ENCODE results near the gene S100G.

The S100G gene

DNA sequence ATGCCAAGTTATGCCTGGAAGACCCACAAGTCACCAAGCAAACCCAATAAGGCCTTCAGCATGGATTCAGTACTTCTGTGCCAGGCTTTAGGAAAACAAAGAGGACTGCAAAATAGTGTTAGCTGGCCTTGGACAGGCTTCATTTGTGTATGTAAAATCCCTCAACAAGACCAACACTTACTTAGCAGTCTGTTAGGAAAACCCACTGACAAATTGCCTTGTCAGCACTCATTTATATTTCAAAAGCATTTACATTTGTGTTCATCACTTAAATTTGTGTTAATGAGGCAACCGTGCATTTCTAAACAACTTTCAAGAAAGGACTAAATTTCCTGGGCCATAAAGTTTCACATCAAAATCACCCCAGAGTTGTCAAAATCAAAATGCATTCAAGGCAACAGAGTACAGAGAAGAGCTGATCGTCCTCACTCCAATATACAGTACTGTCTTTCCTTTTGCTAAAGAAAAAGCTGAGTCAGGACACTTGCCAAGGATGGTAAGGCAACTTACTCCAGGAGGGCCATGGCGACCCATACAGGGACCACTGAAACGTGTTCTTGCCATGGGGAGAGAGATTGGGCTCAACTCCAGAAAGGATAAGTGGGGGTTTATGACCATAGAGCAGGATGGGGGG, 1.6 kb downstream of the S100G start:
- no peak for DNase-seq (ENCODE audit: low spot score)

DNA sequence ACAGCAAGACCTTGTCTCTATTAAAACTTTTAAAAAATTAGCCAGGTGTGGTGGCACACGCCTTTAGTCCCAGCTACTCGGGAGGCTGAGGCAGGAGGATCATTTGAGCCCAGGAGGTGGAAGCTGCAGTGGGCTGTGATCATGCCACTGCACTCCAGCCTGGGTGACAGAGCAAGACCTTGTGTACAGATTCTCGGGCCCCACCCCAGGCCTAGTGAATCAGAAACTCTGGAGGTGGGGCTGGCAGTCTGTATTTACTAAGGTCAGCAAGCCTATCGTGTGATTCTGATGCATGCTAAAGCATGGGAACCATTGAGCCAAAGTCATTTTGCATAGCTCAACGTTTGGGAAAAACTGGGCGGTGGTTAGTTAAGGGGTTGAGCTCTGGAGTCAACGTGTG, 3.5 kb downstream of the S100G start:
- no peak for DNase-seq (ENCODE audit: low spot score)

- no peak for DNase-seq (ENCODE audit: low spot score)
Observed at GRCh38 chrX:16654093-16654492, 4.1 kb downstream of the S100G start.

DNA sequence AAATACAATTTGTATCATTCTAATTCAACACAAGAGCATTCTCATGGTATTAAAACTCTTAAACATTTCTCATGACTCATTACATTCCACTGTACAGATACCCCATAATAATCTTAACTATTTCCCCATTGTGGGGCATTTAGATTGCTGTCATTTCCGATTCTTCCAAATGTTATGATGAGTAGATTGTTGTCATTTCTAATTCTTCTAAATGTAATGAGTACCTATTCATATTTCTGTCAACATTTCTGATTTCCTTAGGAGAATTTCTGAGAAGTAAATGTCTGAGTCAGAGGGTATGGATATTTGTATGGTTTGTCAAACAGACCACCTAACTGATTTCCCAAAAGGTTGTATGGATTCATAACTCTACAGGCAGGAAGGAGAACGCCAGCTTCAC, 8.3 kb downstream of the S100G start:
- DNase-seq (ENCODE audit: low spot score): no peak

DNA sequence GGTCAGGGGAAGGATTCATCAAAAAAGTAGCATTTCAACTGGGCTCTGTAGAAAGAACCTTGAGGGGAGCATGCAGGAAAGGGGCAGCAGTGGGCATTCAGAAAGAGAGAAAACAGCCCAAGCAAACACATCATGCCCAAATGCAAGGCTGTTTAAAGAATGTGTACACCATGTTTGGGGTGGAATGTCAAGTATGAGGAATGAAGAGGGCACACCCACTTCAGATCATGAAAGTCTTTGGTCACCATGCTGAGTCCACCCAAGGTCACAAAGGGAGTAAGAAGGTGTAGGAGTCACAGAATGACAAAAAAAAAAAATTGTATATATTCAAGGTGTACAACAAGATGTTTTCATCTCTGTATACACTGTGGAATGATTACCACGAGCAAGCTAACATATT, 9.4 kb downstream of the S100G start:
- DNase-seq (ENCODE audit: low spot score): no peak

- no peak for DNase-seq (ENCODE audit: low spot score)
Observed at GRCh38 chrX:16661495-16661894, 11.5 kb downstream of the S100G start.

DNA sequence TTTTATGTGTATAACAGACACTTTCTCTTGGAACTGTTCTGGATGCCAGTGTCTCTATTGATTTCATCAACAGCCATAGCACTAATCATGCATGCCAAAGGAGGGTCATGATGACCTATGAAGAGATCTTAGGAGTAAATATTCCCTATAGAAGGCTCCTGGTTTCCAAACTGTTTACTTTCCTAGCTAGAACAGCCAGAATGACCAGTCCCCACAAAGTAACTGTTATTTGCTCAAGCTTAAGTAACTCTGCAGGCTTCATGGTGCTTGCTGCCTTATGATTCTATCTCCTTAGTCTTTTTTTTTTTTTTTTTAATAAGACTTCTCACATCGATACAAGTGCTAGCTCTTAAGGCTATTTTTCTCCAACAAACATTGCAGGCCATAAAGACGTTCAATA, 12.4 kb downstream of the S100G start:
- no peak for DNase-seq (ENCODE audit: low spot score)

DNA sequence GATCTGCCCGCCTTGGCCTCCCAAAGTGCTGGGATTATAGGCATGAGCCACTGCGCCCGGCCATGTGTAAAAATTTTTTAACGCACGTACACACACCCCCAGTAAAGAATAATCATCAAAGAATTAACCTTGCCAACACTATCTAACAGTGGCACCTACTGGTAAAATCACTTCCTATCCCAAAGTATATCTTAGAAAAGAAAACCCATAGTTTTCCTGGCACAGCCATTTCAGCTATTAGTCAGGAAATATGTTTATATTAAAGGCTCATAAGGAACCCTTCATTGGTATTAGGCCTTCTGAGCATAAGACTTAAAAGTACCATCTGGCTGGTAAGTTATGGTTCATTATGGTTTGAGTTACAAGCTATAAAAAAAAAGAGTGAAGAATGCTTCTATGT, 14.1 kb downstream of the S100G start:
- DNase-seq (ENCODE audit: low spot score): no peak

DNA sequence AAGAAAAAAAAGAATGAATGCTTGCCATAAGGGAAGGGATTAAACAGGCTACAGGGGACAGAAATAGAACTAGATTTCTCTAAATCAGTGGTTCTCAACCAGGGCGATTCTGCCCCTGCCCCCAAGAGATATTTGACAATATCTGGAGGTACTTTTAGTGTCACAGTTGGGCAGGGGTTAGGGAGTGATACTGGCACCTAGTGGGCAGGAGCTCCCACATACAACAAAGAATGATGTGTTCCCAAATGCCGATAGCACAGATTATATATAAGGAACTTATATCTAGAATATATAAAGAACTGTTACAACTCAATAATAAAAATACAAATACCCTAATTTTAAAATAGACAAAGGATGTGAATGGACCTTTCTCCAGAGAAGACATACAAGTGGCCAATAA, 14.7 kb downstream of the S100G start:
- no peak for DNase-seq (ENCODE audit: low spot score)

DNA sequence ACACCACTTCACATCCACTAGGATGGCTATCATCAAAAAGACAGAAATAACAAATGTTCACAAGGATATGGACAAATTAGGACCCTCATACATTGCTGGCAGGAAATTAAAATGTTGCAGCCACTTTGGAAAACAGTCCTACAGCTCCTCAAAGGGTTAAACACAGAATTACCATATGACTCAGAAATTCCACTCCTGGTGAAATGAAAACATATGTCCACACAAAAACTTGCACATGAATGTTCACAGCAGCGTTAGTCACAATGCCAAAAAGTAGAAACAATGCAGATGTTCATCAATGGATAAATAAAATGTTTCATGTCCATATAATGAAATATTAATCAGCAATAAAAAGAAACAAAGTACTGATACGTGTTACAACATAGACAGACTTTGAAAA, 15.1 kb downstream of the S100G start:
- no peak for DNase-seq (ENCODE audit: low spot score)

GRCh38 chrX:16666541-16666940, 16.6 kb downstream of the S100G start:
- DNase-seq (ENCODE audit: low spot score): no peak

GRCh38 chrX:16671005-16671404, 21.0 kb downstream of the S100G start:
- DNase-seq (ENCODE audit: low spot score): peak; percentile 26

GRCh38 chrX:16678689-16679088, 28.7 kb downstream of the S100G start:
- no peak for DNase-seq (ENCODE audit: low spot score)

- no peak for DNase-seq (ENCODE audit: low spot score)
Observed at GRCh38 chrX:16683007-16683664, 33.2 kb downstream of the S100G start.

DNA sequence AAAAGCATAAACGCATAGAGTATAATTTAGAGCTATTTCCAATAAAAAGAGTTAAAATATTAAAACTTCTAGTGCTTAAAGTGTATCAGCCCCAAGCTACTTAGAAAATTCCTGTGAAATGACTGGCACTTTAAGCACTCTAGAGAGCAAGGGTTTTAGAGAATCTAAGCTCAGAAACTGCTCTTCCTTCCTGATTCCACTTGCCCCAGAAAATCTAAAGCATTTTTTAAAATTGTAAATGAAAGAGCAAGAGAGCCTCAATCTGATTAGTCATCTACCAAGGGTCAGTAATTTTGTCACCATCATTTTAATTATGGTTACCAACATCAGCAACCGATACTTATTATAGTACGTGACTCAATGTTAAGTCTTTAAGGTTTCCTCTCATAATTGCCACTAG, 37.6 kb downstream of the S100G start:
- no peak for DNase-seq (ENCODE audit: low spot score)

DNA sequence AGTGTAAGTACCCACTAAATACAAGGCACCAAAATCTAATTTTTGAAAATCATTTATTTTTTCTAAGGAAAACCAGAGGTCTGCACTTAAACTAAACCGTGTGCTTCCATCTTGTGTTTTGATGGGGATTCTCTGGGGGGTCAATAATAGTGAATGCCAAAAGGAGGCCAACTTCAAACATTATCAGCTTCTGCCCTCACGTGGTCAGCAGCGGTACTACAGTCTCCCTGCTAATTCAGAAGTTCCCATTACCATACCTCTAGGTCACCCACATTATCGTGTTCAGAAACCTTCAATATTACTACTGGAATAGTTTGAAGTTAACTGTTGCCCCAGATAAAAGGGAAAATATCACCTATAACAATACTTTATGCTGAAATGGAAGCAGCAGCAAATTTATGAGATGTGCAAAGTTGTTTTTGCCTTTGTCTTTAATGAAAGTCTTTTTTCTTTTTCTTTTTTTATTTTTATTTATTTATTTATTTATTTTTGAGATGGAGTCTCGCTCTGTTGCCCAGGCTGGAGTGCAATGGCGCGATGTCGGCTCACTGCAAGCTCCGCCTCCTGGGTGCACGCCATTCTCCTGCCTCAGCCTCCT, 45.2 kb downstream of the S100G start:
- DNase-seq (ENCODE audit: low spot score): peak; percentile 59

DNA sequence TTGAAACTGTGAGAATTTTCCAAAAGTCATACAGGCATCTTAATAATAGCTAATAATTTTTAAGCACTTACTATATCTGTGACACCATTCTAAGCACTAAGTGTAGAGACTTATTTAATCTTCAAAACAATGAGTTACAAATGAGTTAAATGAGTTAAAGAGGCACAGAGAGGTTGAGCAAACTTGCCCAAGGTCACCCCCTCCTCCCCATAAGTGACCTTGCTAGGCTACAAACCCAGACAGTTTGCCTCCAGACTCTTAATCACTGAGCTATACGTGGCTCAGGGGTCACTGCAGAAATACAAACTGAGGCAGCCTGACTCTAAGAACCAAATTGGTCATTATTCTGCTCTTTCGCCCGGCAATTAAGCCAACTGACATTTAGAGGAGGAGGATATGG, 47.0 kb downstream of the S100G start:
- no peak for DNase-seq (ENCODE audit: low spot score)

GRCh38 chrX:16699389-16699788, 49.4 kb downstream of the S100G start:
- DNase-seq (ENCODE audit: low spot score): no peak

GRCh38 chrX:16700734-16701133, 50.8 kb downstream of the S100G start:
- DNase-seq (ENCODE audit: low spot score): no peak

- no peak for DNase-seq (ENCODE audit: low spot score)
Observed at GRCh38 chrX:16702700-16703599, 53.0 kb downstream of the S100G start.

Measured in activated CD4-positive, alpha-beta T cell treated with anti-CD3 and anti-CD28 coated beads, Interleukin-2, Interleukin-4, amounts not matched to agents 100 ng/mL and 50 ng/mL, durations not matched to agents 16 hours and 8 hours (primary cell).